DND-41 (cell line): ENCODE measurements around the gene KIF26A.

Experiments used
- ATAC-seq: fragments of 200-7000 bp; cut with Tn5 transposase; 3 replicates; pipeline ENCODE4 v1.9.1; 2021; ENCODE audit warnings: low read depth; ENCODE audit not compliant: insufficient read depth
- DNase-seq: peaks from one replicate; pipeline ENCODE4 v3.0.0-alpha.2; 2020
- H2AFZ ChIP-seq: 2 replicates; pipeline ENCODE4 v1.6.0; 2012; ENCODE audit warnings: low read depth, low read length
- H3K27ac ChIP-seq: 2 replicates; pipeline ENCODE4 v1.5.1; 2012; ENCODE audit warnings: low read length, inconsistent platforms
- H3K27me3 ChIP-seq: fragments of 200-600 bp; sonication (generic); 2 replicates; pipeline ENCODE4 v1.6.0; 2012; ENCODE audit warnings: low read length, mild to moderate bottlenecking, inconsistent platforms; ENCODE audit not compliant: insufficient read depth, poor library complexity
- H3K36me3 ChIP-seq: 2 replicates; pipeline ENCODE4 v1.5.1; 2012; ENCODE audit warnings: low read length, inconsistent platforms; ENCODE audit not compliant: insufficient read depth
- H3K4me1 ChIP-seq: 2 replicates; pipeline ENCODE4 v1.5.1; 2012; ENCODE audit warnings: mild to moderate bottlenecking, low read length; ENCODE audit not compliant: insufficient read depth
- H3K4me2 ChIP-seq: 2 replicates; pipeline ENCODE4 v1.6.0; 2012; ENCODE audit warnings: mild to moderate bottlenecking, moderate library complexity, low read length, inconsistent platforms; ENCODE audit not compliant: insufficient read depth
- H3K4me3 ChIP-seq, 2 experiments: fragments of 200-600 bp in 1 of 2; shearing (Covaris generic) in 1 of 2; 2 replicates each; pipeline ENCODE4 v1.5.1; 2012 to 2016; ENCODE audit warnings: inconsistent platforms in 2 of 2, low read length in 2 of 2, mild to moderate bottlenecking in 2 of 2, low read depth in 1 of 2, moderate library complexity in 1 of 2
- H3K79me2 ChIP-seq: 2 replicates; pipeline ENCODE4 v1.6.0; 2012; ENCODE audit warnings: low read length, inconsistent platforms; ENCODE audit not compliant: insufficient read depth
- H3K9ac ChIP-seq: 2 replicates; pipeline ENCODE4 v1.6.0; 2012; ENCODE audit warnings: low read depth, mild to moderate bottlenecking, inconsistent platforms, low read length, moderate library complexity
- H3K9me3 ChIP-seq: 2 replicates; pipeline ENCODE4 v1.5.1; 2012; ENCODE audit warnings: low read length, moderate library complexity, mild to moderate bottlenecking, inconsistent platforms; ENCODE audit not compliant: insufficient read depth, severe bottlenecking
- H4K20me1 ChIP-seq: 2 replicates; pipeline ENCODE4 v1.6.0; 2012; ENCODE audit warnings: low read length; ENCODE audit not compliant: insufficient read depth
- CTCF ChIP-seq: IDR thresholded peaks from 2 replicates; pipeline ENCODE4 v1.5.1; 2012; ENCODE audit warnings: borderline replicate concordance, low read length, moderate library complexity, mild to moderate bottlenecking; ENCODE audit not compliant: poor library complexity, severe bottlenecking; ENCODE audit errors: extremely low read depth
- EZH2 ChIP-seq: IDR thresholded peaks from 3 replicates; pipeline ENCODE4 v1.6.1; 2012; ENCODE audit warnings: borderline replicate concordance, low read depth, mild to moderate bottlenecking, moderate library complexity, low read length, inconsistent platforms; ENCODE audit not compliant: severe bottlenecking

Gene KIF26A

DNA sequence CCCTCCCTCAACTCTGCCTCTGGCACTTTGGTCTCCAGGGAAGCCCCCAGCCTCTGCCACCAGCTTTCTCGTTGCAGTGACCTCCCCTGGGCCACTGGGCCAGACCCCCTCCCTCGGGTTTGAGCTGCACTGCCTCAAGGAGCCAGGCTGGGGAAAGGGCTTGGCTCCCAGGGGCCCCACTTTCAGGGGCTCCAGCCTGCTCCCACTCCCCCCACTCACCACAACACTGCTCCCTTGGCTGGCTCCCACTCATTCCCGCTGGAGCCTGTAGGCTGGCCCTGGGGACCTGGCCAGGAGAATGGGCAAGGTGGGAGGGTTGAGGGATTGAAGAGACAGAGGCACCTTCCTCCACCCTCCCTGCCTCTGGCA, 19.3 kb upstream of the KIF26A start:
- Histone ChIP-seq H3K4me1 (no peaks in the 10 kb centered on the region), H2AFZ (no peak overlapping the region), H3K36me3 (no peaks in the 10 kb centered on the region), H3K27ac (no peak overlapping the region), H3K9me3 (peaks cover 6% of the 10 kb centered on the region), H3K4me2 (no peak overlapping the region), H3K9ac (no peak overlapping the region), H4K20me1 (no peaks in the 10 kb centered on the region), H3K27me3 (peaks cover 4% of the 10 kb centered on the region), H3K79me2 (no peaks in the 10 kb centered on the region), H3K4me3 (no peak overlapping the region)
- ATAC-seq (no peak), DNase-seq (no peak)
- TF ChIP-seq EZH2 = no peak
- TF ChIP-seq CTCF = no peak

DNA sequence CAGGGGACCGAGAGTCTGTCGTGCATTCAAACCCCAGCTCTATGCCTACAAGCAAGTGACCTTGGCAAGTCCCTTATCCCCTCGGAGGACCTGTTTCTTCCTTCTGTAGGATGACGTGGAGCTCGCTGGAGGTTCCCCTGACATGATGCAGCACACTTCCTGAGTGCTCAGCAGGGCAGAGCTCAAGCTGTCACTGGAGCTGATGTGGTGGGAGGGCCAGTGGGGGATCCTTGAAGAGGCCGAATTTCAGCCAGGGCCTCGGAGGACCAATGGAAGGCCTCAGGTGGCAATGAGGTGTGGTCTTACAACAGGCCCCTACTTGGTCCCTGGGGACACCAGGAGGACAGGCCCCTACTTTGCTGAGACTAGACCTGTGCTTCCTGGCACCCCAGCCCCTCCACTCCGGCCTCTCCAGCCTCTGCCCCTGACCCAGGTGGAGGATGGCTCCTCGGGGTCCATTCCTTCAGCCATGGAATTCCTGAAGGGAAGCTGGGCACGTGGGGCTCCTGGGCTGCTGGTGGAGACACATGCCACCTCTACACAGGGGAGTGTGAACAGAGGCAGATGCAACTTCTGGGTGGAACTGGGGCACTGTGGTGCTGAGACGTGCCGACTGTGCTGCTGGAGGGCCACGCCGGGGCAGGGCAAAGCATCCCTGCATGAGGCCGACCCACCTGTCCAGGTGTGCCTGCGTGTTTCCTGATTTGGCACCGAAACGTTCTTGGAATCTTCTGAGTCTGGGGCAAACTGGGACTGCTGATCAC, 18.7 kb upstream of the KIF26A start:
- H3K4me2 ChIP-seq = no peak overlapping the region
- H3K4me3 ChIP-seq = no peak overlapping the region
- H3K79me2 ChIP-seq = no peaks in the 10 kb centered on the region
- ATAC-seq = no peak
- H3K4me1 ChIP-seq = no peaks in the 10 kb centered on the region
- H4K20me1 ChIP-seq = no peaks in the 10 kb centered on the region
- TF ChIP-seq EZH2 (no peak), CTCF (no peak)
- no peaks in the 10 kb centered on the region for H3K36me3 ChIP-seq
- H3K9me3 ChIP-seq = peaks cover 8% of the 10 kb centered on the region
- no peak for DNase-seq
- H3K27ac ChIP-seq = no peak overlapping the region
- H3K27me3 ChIP-seq = peaks cover 4% of the 10 kb centered on the region
- H2AFZ ChIP-seq = no peak overlapping the region
- no peak overlapping the region for H3K9ac ChIP-seq

- peaks cover 8% of the 10 kb centered on the region for H3K9me3 ChIP-seq
- H2AFZ ChIP-seq = no peak overlapping the region
- H3K4me1 ChIP-seq = no peaks in the 10 kb centered on the region
- H4K20me1 ChIP-seq = no peaks in the 10 kb centered on the region
- ATAC-seq (no peak), DNase-seq (no peak)
- H3K27me3 ChIP-seq = peaks cover 4% of the 10 kb centered on the region
- no peak overlapping the region for H3K27ac ChIP-seq
- no peak overlapping the region for H3K9ac ChIP-seq
- H3K4me2 ChIP-seq = no peak overlapping the region
- no peaks in the 10 kb centered on the region for H3K36me3 ChIP-seq
- no peak for TF ChIP-seq EZH2
- TF ChIP-seq CTCF = no peak
- no peak overlapping the region for H3K4me3 ChIP-seq
- H3K79me2 ChIP-seq = no peaks in the 10 kb centered on the region
Observed at GRCh38 chr14:104120281-104120741, 18.1 kb upstream of the KIF26A start.

GRCh38 chr14:104121142-104121541, 17.2 kb upstream of the KIF26A start:
- H3K36me3 ChIP-seq = no peaks in the 10 kb centered on the region
- H2AFZ ChIP-seq = no peak overlapping the region
- H3K79me2 ChIP-seq = no peaks in the 10 kb centered on the region
- H3K9ac ChIP-seq = no peak overlapping the region
- H3K9me3 ChIP-seq = peaks cover 8% of the 10 kb centered on the region
- H3K4me3 ChIP-seq = no peak overlapping the region
- no peak overlapping the region for H3K4me2 ChIP-seq
- no peak for DNase-seq
- no peak overlapping the region for H3K27ac ChIP-seq
- no peaks in the 10 kb centered on the region for H4K20me1 ChIP-seq
- ATAC-seq = no peak
- H3K4me1 ChIP-seq = no peaks in the 10 kb centered on the region
- no peak for TF ChIP-seq CTCF
- peaks cover 4% of the 10 kb centered on the region for H3K27me3 ChIP-seq
